ENCODE measurements around the gene BRPF1.

The BRPF1 gene

GRCh38 chr3:9791127-9791526 is 59.6 kb downstream of the BRPF1 start:
- no peak for DNase-seq (ENCODE audit: low read depth, low spot score)

- no peak for DNase-seq (ENCODE audit: low read depth, low spot score)
These were observed 60.4 kb downstream of the BRPF1 start for GRCh38 chr3:9791790-9792404.

- peak; percentile 97 for DNase-seq (ENCODE audit: low read depth, low spot score)
These were observed 61.0 kb downstream of the BRPF1 start, which contains the start of the genes ARPC4 and TADA3 for GRCh38 chr3:9792405-9793160. Gene ARPC4 (plus strand): TSS chr3:9793082. CDS start chr3:9793122, 40 bp downstream. Gene TADA3 (minus strand): TSS chr3:9792473. CDS start chr3:9791466, 1,007 bp downstream.

GRCh38 chr3:9793161-9793781 is 61.7 kb downstream of the BRPF1 start:
- DNase-seq (ENCODE audit: low read depth, low spot score), result peak; percentile 58

- no peak for DNase-seq (ENCODE audit: low read depth, low spot score)
These were observed 62.9 kb downstream of the BRPF1 start for GRCh38 chr3:9794400-9794799.

- DNase-seq (ENCODE audit: low read depth, low spot score), result no peak
These were observed 63.7 kb downstream of the BRPF1 start for GRCh38 chr3:9795207-9795606.

- DNase-seq (ENCODE audit: low read depth, low spot score), result no peak
These were observed 65.8 kb downstream of the BRPF1 start for GRCh38 chr3:9797196-9797945.

All from astrocyte of the hippocampus (primary cell).